Ishikawa (cell line): ENCODE measurements around the gene CLEC4A.

Experiments
- CEBPB ChIP-seq: IDR thresholded peaks from 2 replicates; pipeline ENCODE4 v1.6.1; 2012
- EP300 ChIP-seq: IDR thresholded peaks from 2 replicates; pipeline ENCODE4 v1.6.1; 2012; ENCODE audit warnings: borderline replicate concordance
- RAD21 ChIP-seq: IDR thresholded peaks from 2 replicates; pipeline ENCODE4 v1.6.1; 2012; ENCODE audit warnings: low read depth
- TAF1 ChIP-seq: IDR thresholded peaks from 2 replicates; pipeline ENCODE4 v1.6.1; 2012; ENCODE audit warnings: low read depth, mild to moderate bottlenecking
- TEAD4 ChIP-seq: IDR thresholded peaks from 2 replicates; pipeline ENCODE4 v1.6.1; 2012
- ZBTB7A ChIP-seq: IDR thresholded peaks from 2 replicates; pipeline ENCODE4 v1.6.1; 2012; ENCODE audit warnings: low read depth

Gene CLEC4A

GRCh38 chr12:8156845-8157244 lies 33.4 kb downstream of the CLEC4A start, which contains the start of gene ZNF705A:
ZNF705A (plus strand) TSS chr12:8157015; CDS start chr12:8172626, 15,611 bp downstream.
- TF ChIP-seq TEAD4 (0 out of 2 replicates have a peak, but pooled peaks have one; percentile 7), CEBPB (no peak)

GRCh38 chr12:8157484-8158198 lies 34.2 kb downstream of the CLEC4A start:
- TF ChIP-seq CEBPB (no peak), ZBTB7A (no peak), EP300 (no peak)

GRCh38 chr12:8179989-8180585 lies 56.7 kb downstream of the CLEC4A start:
- 0 out of 2 replicates have a peak, but pooled peaks have one; percentile 33 for TF ChIP-seq TAF1
- TF ChIP-seq RAD21: peak; percentile 56
